Ammon's horn (tissue), 1 donor: Measurements from ENCODE around the gene SLC9B2.
"Not testable (repeated sequence)": the region's sequence is repeated elsewhere in the genome, so short reads cannot be mapped to it uniquely, and the experiment has no call there.

ENCODE experiments used
- DNase-seq: peaks from one replicate; pipeline ENCODE4 v3.0.0-alpha.2; 2016; ENCODE audit warnings: low spot score

Gene SLC9B2

GRCh38 chr4:103019308-103020124 is 57.0 kb downstream of the SLC9B2 start, which contains the start of gene SLC9B1:
Gene SLC9B1, minus strand, starts transcription at chr4:103019705. Its CDS starts 27,994 bp downstream, at chr4:102991711.
- peak; percentile 92 for DNase-seq

GRCh38 chr4:103018391-103019307 is 57.9 kb downstream of the SLC9B2 start:
- DNase-seq = no peak

- DNase-seq = no peak
These were observed 64.0 kb downstream of the SLC9B2 start for GRCh38 chr4:103012551-103012950.

GRCh38 chr4:103012060-103012459 is 64.5 kb downstream of the SLC9B2 start:
- peak; percentile 13 for DNase-seq

- DNase-seq = no peak
These were observed 65.1 kb downstream of the SLC9B2 start for GRCh38 chr4:103011378-103012025.

- no peak for DNase-seq
These were observed 65.8 kb downstream of the SLC9B2 start for GRCh38 chr4:103010804-103011203.

- DNase-seq = peak; percentile 88
These were observed 67.5 kb downstream of the SLC9B2 start for GRCh38 chr4:103008875-103009729.

GRCh38 chr4:103002551-103002950 is 74.0 kb downstream of the SLC9B2 start:
- no peak for DNase-seq

GRCh38 chr4:102994803-102995202 is 81.8 kb downstream of the SLC9B2 start:
- no peak for DNase-seq

- not testable (repeated sequence) for DNase-seq
These were observed 82.6 kb downstream of the SLC9B2 start for GRCh38 chr4:102993985-102994384.

GRCh38 chr4:102988429-102989020 is 88.0 kb downstream of the SLC9B2 start:
- DNase-seq = no peak

GRCh38 chr4:102981005-102981404 is 95.6 kb downstream of the SLC9B2 start:
- DNase-seq = no peak
